OCI-LY1 (cell line): ENCODE measurements around the gene GLYAT.

ENCODE experiments used
- H2AFZ ChIP-seq: fragments of 200-600 bp; sonication (generic), shearing (Covaris generic); 2 replicates; pipeline ENCODE4 v1.6.0; 2014; ENCODE audit warnings: antibody characterized with exemption, mild to moderate bottlenecking, low read length
- H3F3A ChIP-seq: fragments of 200-600 bp; sonication (generic), shearing (Covaris generic); 2 replicates; pipeline ENCODE4 v1.6.0; 2014; ENCODE audit warnings: mild to moderate bottlenecking, antibody characterized with exemption, low read length, moderate library complexity; ENCODE audit not compliant: insufficient read depth
- H3K27ac ChIP-seq: fragments of 200-600 bp; sonication (generic); 2 replicates; pipeline ENCODE4 v1.5.1; 2014; ENCODE audit warnings: low read length, mixed run types, mild to moderate bottlenecking, low read depth; ENCODE audit not compliant: poor library complexity, severe bottlenecking
- H3K27me3 ChIP-seq: fragments of 200-600 bp; sonication (generic); 2 replicates; pipeline ENCODE4 v1.6.0; 2014; ENCODE audit warnings: antibody characterized with exemption, mild to moderate bottlenecking, low read length, moderate library complexity; ENCODE audit not compliant: insufficient read depth
- H3K36me3 ChIP-seq: fragments of 200-600 bp; sonication (generic); 2 replicates; pipeline ENCODE4 v1.6.1; 2014; ENCODE audit warnings: mild to moderate bottlenecking, antibody characterized with exemption, low read length, moderate library complexity, mixed read lengths; ENCODE audit not compliant: insufficient read depth
- H3K4me1 ChIP-seq: fragments of 200-600 bp; sonication (generic); 2 replicates; pipeline ENCODE4 v1.5.1; 2014; ENCODE audit warnings: mild to moderate bottlenecking, low read length, moderate library complexity; ENCODE audit not compliant: insufficient read depth, severe bottlenecking
- H3K4me2 ChIP-seq: fragments of 200-600 bp; sonication (generic), shearing (Covaris generic); 2 replicates; pipeline ENCODE4 v1.6.1; 2014; ENCODE audit warnings: low read length
- H3K4me3 ChIP-seq: fragments of 200-600 bp; sonication (generic); 2 replicates; pipeline ENCODE4 v1.5.1; 2014; ENCODE audit warnings: low read length, low read depth, mild to moderate bottlenecking, mixed read lengths; ENCODE audit not compliant: poor library complexity, severe bottlenecking
- H3K79me2 ChIP-seq: fragments of 200-600 bp; shearing (Covaris generic); 2 replicates; pipeline ENCODE4 v1.6.1; 2016; ENCODE audit warnings: mixed run types, low read length, mixed read lengths; ENCODE audit not compliant: insufficient read depth
- H3K9ac ChIP-seq: fragments of 200-600 bp; sonication (generic), shearing (Covaris generic); 2 replicates; pipeline ENCODE4 v1.6.1; 2014; ENCODE audit warnings: mild to moderate bottlenecking, low read length, mixed read lengths
- H3K9me2 ChIP-seq: fragments of 200-600 bp; sonication (generic), shearing (Covaris generic); 2 replicates; pipeline ENCODE4 v1.6.1; 2014; ENCODE audit warnings: low read depth, mild to moderate bottlenecking, low read length, mixed read lengths
- H3K9me3 ChIP-seq: fragments of 200-600 bp; shearing (Covaris generic); 2 replicates; pipeline ENCODE4 v1.6.1; 2014; ENCODE audit warnings: low read length, mixed read lengths
- H4K20me1 ChIP-seq: fragments of 200-600 bp; sonication (generic), shearing (Covaris generic); 2 replicates; pipeline ENCODE4 v1.6.0; 2016; ENCODE audit warnings: mild to moderate bottlenecking, low read length; ENCODE audit not compliant: insufficient read depth
- CTCF ChIP-seq: fragments of 200-600 bp; sonication (generic), shearing (Covaris generic); IDR thresholded peaks from 2 replicates; pipeline ENCODE4 v1.5.1; 2017; ENCODE audit warnings: mild to moderate bottlenecking, antibody characterized with exemption, low read length, moderate library complexity, mixed read lengths
- EZH2 ChIP-seq: fragments of 200-600 bp; sonication (generic), shearing (Covaris generic); IDR thresholded peaks from 2 replicates; pipeline ENCODE4 v1.8.0; 2017; ENCODE audit warnings: borderline replicate concordance, mixed run types, mild to moderate bottlenecking, antibody characterized with exemption, low read length, moderate library complexity, mixed read lengths

The GLYAT gene

GRCh38 chr11:58765078-58765477 lies 33.3 kb upstream of the GLYAT start:
- H3K4me2 ChIP-seq, result no peak overlapping the region
- H2AFZ ChIP-seq, result no peak overlapping the region
- no peaks in the 10 kb centered on the region for H3K36me3 ChIP-seq
- H3K9me2 ChIP-seq, result no peaks in the 10 kb centered on the region
- no peak overlapping the region for H3K27ac ChIP-seq
- H3K4me1 ChIP-seq, result no peaks in the 10 kb centered on the region
- H3K27me3 ChIP-seq, result no peaks in the 10 kb centered on the region
- H3K4me3 ChIP-seq, result no peak overlapping the region
- no peak overlapping the region for H3K9ac ChIP-seq
- no peaks in the 10 kb centered on the region for H3K9me3 ChIP-seq
- no peaks in the 10 kb centered on the region for H3F3A ChIP-seq
- H3K79me2 ChIP-seq, result no peaks in the 10 kb centered on the region
- TF ChIP-seq EZH2 (no peak), CTCF (no peak)
- H4K20me1 ChIP-seq, result no peaks in the 10 kb centered on the region

GRCh38 chr11:58763120-58763490 lies 31.4 kb upstream of the GLYAT start:
- Histone ChIP-seq H3K9me2 (no peaks in the 10 kb centered on the region), H3K9me3 (no peaks in the 10 kb centered on the region), H3K4me2 (no peak overlapping the region), H3K27ac (no peak overlapping the region), H3K4me3 (no peak overlapping the region), H3K9ac (no peak overlapping the region), H4K20me1 (no peaks in the 10 kb centered on the region), H2AFZ (no peak overlapping the region), H3K27me3 (no peaks in the 10 kb centered on the region), H3K36me3 (no peaks in the 10 kb centered on the region), H3K79me2 (no peaks in the 10 kb centered on the region), H3F3A (no peaks in the 10 kb centered on the region), H3K4me1 (no peaks in the 10 kb centered on the region)
- TF ChIP-seq EZH2, result no peak
- no peak for TF ChIP-seq CTCF

- TF ChIP-seq EZH2 (no peak), CTCF (no peak)
- H3K27me3 ChIP-seq, result no peaks in the 10 kb centered on the region
- no peaks in the 10 kb centered on the region for H3F3A ChIP-seq
- no peaks in the 10 kb centered on the region for H4K20me1 ChIP-seq
- H3K4me1 ChIP-seq, result no peaks in the 10 kb centered on the region
- no peak overlapping the region for H3K4me3 ChIP-seq
- H3K27ac ChIP-seq, result no peak overlapping the region
- H3K9me2 ChIP-seq, result no peaks in the 10 kb centered on the region
- no peaks in the 10 kb centered on the region for H3K79me2 ChIP-seq
- no peak overlapping the region for H2AFZ ChIP-seq
- H3K4me2 ChIP-seq, result no peak overlapping the region
- no peaks in the 10 kb centered on the region for H3K36me3 ChIP-seq
- H3K9ac ChIP-seq, result no peak overlapping the region
- no peaks in the 10 kb centered on the region for H3K9me3 ChIP-seq
These were observed 30.8 kb upstream of the GLYAT start for GRCh38 chr11:58762284-58763119.
